SU-DHL-6 (cell line): ENCODE data around the gene CEP72.
"Not testable (repeated sequence)": the region's sequence is repeated elsewhere in the genome, so short reads cannot be mapped to it uniquely, and the experiment has no call there.

Experiments
- H2AFZ ChIP-seq: fragments of 200-600 bp; sonication (generic); 2 replicates; pipeline ENCODE4 v1.6.1; 2014; ENCODE audit warnings: low read depth, mild to moderate bottlenecking, moderate library complexity, mixed read lengths, antibody characterized with exemption, low read length; ENCODE audit not compliant: severe bottlenecking
- H3F3A ChIP-seq: fragments of 200-600 bp; shearing (Covaris generic); 2 replicates; pipeline ENCODE4 v1.6.0; 2016; ENCODE audit warnings: antibody characterized with exemption, mild to moderate bottlenecking; ENCODE audit not compliant: insufficient read depth
- H3K27ac ChIP-seq: fragments of 200-600 bp; sonication (generic); 2 replicates; pipeline ENCODE4 v1.5.1; 2016; ENCODE audit warnings: low read depth, mild to moderate bottlenecking, low read length, moderate library complexity, mixed read lengths
- H3K27me3 ChIP-seq: fragments of 200-600 bp; sonication (generic), shearing (Covaris generic); 2 replicates; pipeline ENCODE4 v1.6.0; 2014; ENCODE audit warnings: mild to moderate bottlenecking, low read length
- H3K36me3 ChIP-seq: fragments of 200-600 bp; sonication (generic); 2 replicates; pipeline ENCODE4 v1.6.1; 2014; ENCODE audit warnings: mild to moderate bottlenecking, low read length, mixed read lengths
- H3K4me2 ChIP-seq: fragments of 300-600, 200-600 bp; shearing (Covaris generic), sonication (generic); 2 replicates; pipeline ENCODE4 v1.6.0; 2014; ENCODE audit warnings: low read length, low read depth, mild to moderate bottlenecking; ENCODE audit not compliant: poor library complexity, severe bottlenecking
- H3K4me3 ChIP-seq: fragments of 200-600 bp; sonication (generic); 2 replicates; pipeline ENCODE4 v1.5.1; 2014; ENCODE audit warnings: antibody characterized with exemption, low read length, mild to moderate bottlenecking, mixed read lengths; ENCODE audit not compliant: insufficient read depth, poor library complexity, severe bottlenecking
- H3K79me2 ChIP-seq: fragments of 200-600 bp; sonication (generic); 2 replicates; pipeline ENCODE4 v1.6.1; 2014; ENCODE audit warnings: mild to moderate bottlenecking, low read length, moderate library complexity; ENCODE audit not compliant: insufficient read depth
- H3K9ac ChIP-seq: fragments of 200-600 bp; sonication (generic); 2 replicates; pipeline ENCODE4 v1.7.0; 2014; ENCODE audit warnings: mild to moderate bottlenecking, low read length
- H3K9me2 ChIP-seq: fragments of 200-600 bp; sonication (generic); replicated peaks from 2 replicates; pipeline ENCODE4 v1.6.1; 2014; ENCODE audit warnings: low read length; ENCODE audit not compliant: insufficient read depth
- H3K9me3 ChIP-seq: fragments of 200-600 bp; sonication (generic); 2 replicates; pipeline ENCODE4 v1.6.1; 2014; ENCODE audit warnings: low read length, mixed read lengths; ENCODE audit not compliant: insufficient read depth
- H4K20me1 ChIP-seq: fragments of 200-600 bp; sonication (generic); 2 replicates; pipeline ENCODE4 v1.6.1; 2014; ENCODE audit warnings: low read depth, mild to moderate bottlenecking, antibody characterized with exemption, low read length, moderate library complexity, mixed read lengths

The CEP72 gene

GRCh38 chr5:694042-694431, 81.9 kb downstream of the CEP72 start:
- H3K9me2 ChIP-seq, H3K4me2 ChIP-seq, H2AFZ ChIP-seq, H3K9me3 ChIP-seq, H3K27ac ChIP-seq, H3K4me3 ChIP-seq, H4K20me1 ChIP-seq, H3K9ac ChIP-seq, H3K27me3 ChIP-seq, H3F3A ChIP-seq, H3K36me3 ChIP-seq, H3K79me2 ChIP-seq: not testable (repeated sequence)

- H2AFZ ChIP-seq, H4K20me1 ChIP-seq, H3F3A ChIP-seq: not testable (repeated sequence)
Observed at GRCh38 chr5:695475-695874, 83.3 kb downstream of the CEP72 start.

GRCh38 chr5:696191-696590, 84.1 kb downstream of the CEP72 start:
- not testable (repeated sequence) for H3K9me3 ChIP-seq, H3K4me3 ChIP-seq, H3K36me3 ChIP-seq, H3K79me2 ChIP-seq, H3F3A ChIP-seq, H3K27ac ChIP-seq, H2AFZ ChIP-seq, H3K9me2 ChIP-seq, H3K4me2 ChIP-seq, H3K9ac ChIP-seq, H3K27me3 ChIP-seq, H4K20me1 ChIP-seq

More at GRCh38 chr5:695475-695874, 83.3 kb downstream of the CEP72 start:
- not testable (repeated sequence) for H3K4me2 ChIP-seq, H3K4me3 ChIP-seq, H3K9me2 ChIP-seq, H3K79me2 ChIP-seq, H3K36me3 ChIP-seq, H3K9ac ChIP-seq, H3K27ac ChIP-seq, H3K9me3 ChIP-seq, H3K27me3 ChIP-seq

GRCh38 chr5:696753-697702, 84.9 kb downstream of the CEP72 start:
- not testable (repeated sequence) for H3K9ac ChIP-seq, H3K4me2 ChIP-seq, H3K4me3 ChIP-seq, H3K9me2 ChIP-seq, H3K27me3 ChIP-seq, H3K79me2 ChIP-seq, H3K36me3 ChIP-seq, H3K27ac ChIP-seq, H4K20me1 ChIP-seq, H3K9me3 ChIP-seq, H3F3A ChIP-seq, H2AFZ ChIP-seq
